Stimulated activated CD4-positive, alpha-beta T cell treated with anti-CD3 and anti-CD28 coated beads, Interleukin-12 subunit alpha, Interleukin-12 subunit beta, amount 100 ng/mL, for 48 hours (primary cell): ENCODE measurements around the gene HMSD.

ENCODE experiments used
- DNase-seq, 3 donors: peaks; one replicate each; pipeline ENCODE4 v3.0.0-alpha.2; 2020; ENCODE audit warnings: low read depth in 2 of 3, low spot score in 1 of 3

Gene HMSD

DNA sequence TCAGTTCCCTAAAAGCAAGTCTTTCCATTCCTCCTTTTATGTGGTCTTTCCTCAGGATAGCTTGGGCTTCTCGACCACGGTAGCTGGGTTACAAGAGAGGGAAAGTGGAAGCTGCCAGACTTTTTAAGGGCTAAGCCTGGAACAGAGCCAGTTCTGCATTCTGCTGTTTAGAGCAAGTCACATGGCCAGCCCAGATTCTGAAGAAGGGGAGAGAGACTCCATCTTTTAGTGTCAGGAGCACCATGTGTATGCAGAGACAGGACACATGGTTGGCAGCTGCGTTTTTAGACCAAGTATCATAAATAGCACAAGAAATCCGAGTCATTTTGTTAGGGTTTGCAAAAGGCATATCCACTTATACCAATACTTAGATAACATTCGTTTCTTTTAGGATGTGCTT is 4.7 kb downstream of the HMSD start:
- no peak for DNase-seq

DNA sequence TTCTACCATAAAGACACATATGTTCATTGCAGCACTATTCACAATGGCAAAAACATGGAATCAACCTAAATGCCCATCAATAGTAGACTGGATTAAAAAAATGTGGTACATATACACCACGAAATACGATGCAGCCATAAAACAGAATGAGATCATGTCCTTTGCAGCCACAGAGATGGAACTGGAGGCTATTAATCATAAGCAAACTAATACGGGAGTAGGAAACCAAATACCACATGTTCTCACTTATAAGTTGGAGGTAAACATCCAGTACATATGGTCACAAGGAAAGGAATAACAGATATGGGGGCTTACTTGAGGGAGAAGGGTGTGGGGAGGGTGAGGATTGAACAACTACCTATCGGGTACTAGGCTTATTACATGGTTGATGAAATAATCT is 7.7 kb downstream of the HMSD start:
- no peak for DNase-seq

DNA sequence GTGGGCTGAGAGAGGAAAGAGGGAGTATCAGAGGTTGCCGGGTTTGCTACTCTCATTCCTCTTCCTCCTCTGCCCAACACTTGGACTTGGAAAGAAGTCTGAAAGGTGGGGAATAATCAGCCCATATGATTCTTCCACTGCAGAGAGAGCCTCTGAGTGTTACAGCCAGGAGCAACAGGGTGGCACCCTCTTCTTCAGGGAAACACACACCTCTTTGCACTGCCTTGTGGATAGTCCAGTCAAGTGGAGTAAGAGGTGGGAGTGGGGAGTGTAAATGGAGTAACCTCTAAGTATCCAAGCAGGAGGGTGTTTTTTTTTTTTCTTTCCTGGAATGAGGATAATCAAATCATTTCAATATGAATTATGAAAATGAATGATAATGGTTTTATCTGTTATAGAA is 11.8 kb downstream of the HMSD start:
- no peak for DNase-seq

DNA sequence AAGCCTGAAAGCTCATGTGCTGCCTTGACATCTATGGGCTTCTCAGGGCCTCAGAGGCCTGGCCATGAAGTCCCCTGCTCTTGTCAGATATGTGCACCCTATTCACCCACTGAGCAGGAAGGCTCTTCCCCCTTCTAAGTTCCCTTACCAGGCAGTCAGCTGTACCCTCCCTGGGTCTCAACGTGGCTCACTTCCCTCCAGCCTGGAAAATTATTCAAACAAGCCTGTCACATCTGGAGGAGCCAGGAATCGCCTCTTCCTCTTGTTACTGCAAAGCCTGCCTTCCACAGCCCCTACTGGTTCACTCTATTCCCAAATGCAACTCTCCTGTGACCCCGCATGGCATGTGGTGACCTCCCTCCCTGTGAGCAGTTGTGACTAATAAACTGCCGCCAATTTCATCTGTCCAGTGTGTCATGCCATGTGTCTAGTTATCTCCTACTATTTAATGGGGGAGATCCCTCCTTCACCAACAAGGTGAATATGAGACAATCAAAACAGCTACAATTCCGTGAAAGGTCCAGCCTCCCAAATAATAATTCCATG is 12.4 kb downstream of the HMSD start:
- DNase-seq, result no peak

DNA sequence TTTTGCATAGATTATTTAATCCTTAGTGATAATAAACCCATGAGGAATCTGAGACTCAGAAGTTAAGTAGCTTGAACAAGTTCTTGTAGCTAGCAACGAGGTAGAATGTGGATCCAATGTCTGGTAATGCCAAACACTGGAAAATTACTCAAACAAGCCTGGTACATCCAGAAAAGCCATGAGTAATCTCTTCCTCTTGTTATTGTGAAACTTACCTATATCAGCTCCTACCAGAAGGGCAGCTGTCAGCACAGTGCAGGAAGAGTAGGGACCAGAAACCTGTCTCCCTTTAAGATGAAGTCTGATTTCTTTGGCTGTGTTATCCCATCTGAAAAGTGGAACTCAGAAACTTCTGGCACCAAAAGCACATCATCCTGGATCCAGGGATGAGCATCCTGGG is 13.0 kb downstream of the HMSD start:
- no peak for DNase-seq

DNA sequence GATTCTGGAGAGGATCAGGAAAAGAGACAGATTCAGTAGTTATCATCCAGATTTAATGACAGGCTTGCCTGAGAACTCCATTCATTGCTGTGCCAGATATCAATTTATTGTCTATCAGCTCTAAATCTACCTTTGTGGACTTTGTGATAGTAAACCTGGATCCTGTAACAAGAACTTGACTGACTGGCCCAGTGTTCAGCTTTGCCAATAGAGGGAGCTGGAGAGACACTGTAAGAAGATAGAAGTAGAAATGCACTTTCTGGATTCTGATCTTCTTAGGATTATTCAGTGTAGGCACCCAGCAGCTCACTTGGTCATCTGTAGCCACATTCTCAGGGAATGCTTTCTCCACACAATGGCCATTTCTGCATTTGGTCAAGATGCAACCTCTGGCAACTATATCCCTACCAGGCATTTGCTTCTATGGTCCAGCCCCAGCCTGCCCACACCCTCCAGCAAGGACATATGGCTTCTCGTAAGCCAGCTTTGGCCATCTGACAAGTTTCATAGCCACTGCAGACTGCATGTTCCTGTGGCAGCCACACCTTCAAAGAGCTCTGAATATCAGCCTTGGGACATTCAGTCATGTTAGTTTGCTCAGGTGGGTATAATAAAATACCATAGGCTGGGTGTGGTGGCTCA is 14.6 kb downstream of the HMSD start:
- DNase-seq, result peak in 1 of 3 donors; percentile 14

DNA sequence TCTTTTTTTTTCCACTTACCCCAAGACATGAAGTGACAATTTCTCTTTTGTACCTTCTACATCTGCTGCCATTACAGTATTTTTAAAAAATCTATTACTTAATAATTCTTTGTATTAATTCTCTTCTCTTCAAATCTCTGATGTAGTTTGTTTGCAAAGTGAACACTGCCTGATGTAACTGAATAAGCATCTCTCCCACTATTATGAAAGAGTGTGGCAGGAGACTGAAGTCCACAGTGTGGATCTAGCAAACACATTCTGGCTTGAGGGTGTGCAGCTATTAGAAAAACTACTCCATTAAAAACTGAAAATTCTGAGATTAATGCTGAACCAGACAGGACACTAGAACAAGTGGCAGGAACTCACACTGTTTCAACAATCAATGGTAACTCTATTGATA is 15.8 kb downstream of the HMSD start:
- DNase-seq, result no peak

DNA sequence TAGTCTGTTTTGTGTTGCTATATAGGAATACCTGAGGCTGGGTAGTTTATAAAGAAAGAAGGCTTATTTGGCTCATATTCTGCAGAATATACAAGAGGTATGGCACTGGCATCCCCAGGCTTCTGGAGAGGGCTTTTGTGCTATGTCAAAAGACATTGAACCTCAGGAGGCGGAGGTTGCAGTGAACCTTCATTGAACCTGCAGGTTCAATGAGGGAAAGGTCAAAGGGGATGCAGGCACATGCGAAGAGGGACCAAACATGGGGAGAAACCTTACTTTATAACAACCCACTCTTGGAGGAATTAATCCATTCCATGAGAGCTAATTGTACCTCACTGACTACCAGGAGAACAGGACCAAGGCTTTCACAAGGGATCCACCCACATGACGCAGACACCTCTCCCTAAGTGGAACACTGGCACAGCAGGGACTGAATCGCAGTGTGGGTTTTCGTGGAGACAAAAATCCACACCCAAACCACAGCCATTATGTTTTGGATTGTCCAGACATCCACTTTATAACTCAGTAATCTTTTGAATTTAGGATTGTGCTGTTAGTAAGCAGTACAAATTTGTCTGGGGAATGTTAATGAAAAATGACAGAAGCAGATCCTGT is 16.7 kb downstream of the HMSD start:
- DNase-seq, result no peak

DNA sequence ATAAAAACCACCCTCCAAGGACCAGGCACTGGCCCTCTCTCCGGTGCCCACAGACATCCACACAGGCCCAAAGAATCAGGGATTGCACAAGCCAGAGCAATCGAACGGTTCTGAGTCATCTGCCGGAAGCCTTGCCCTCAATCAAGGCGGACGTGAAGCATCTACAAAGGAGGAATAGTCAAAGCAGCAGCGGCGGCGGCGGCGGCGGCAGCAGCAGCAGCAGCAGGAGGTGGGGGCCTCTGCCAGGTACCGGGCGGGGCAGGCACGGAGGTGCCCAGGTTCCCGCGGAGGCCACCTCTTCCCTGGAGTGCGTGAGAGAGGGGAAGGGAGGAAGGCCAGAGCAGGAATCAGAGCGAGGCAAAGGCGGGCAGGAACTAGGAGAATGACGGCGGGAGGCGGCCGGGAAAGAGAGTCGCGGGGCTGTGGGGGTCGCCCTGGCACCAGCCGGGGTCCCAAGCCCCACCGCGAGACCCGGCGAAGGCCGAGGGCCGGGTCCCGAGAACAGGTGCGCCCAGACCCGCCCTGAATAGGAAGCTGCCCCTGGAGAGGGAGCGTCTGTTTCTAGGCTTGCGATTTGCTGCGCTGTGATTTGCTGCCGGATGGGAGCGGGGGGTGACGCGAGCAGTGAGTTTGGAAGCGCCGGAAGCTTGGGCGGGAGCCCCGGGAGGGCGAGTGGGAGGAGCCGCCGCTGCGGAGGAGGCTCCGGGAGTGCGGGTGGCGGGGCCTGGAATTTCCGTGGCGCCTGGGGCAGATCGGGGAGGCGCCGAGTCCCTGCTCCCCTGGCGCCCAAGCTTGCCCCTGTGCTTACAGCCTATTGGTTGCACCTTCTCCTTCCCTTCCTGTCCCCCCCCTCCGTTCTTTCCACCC is 21.1 kb downstream of the HMSD start, which contains the start of gene SERPINB8:
Gene SERPINB8, plus strand, starts transcription at position 140 of the 867 bp plus-strand sequence. CDS start 8,228 bp downstream, outside the sequence.
- peak; percentile 69 to 79 (median 72) for DNase-seq

DNA sequence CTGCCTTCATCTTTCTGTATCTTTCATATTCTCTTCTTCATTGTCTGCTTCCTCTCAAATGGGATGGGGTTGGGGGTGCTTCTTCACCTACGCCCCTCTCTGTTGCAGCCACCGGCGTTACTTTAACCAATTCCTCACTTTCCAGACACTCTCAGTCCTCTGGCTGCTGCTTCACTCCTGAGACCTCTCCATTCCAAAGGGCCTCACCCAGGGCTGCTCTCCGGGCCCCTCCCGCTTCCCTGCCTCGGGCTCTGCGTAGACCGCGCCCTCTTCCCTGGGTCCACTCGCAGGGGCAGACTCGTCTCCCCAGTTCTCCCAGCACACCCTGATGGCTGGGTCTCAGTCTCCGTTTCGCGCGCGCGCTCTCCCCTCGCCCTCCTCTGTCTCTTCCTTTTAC is 21.7 kb downstream of the HMSD start:
- DNase-seq, result no peak

DNA sequence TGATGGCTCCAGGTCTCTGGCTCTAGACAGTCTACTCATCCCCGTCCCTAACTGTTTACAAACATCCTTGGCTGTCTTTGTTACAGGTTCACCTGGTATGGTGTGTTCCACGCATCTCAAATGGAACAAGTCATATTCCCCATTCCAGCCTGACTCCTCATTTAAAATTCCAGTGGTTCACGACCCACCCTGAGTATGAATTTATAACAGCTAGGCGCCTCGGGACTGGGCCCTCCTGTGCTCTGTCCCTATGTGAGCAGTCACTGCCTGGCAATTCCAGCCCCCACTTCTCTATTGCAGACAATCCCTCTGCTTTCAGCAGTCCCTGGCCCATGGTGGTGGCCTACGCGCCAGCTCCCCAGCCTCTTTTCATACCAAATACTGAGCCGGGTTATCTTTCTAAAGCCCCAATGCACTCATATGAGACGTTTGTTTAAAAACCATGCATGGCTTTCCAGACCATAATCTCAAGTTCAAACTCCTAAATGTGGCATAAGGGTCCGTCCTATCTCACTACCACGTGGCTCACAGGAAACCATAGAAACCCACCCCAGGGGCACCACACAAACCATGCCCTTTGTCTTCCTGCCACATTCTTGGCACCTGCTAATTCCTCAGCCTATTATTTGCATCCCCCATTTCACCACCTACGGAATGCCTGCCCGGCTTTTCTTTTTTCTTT is 22.4 kb downstream of the HMSD start:
- DNase-seq, result no peak

DNA sequence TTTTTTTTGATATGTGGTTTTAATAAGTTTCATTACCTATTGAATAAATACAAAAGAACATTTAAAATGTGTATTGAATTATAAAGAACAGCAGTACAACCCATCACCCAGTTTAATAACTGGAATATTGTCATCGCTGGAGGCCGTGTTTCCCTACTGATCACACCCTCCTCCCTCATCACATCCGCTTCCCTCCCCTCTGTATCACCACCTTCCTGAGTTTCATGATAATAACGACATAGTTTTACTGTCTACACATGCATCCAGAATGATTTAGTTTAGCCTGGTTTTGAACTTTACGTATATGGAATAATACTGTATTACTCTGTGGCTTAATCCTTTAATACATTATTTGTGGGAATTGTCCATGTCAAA is 22.9 kb downstream of the HMSD start:
- DNase-seq, result no peak

DNA sequence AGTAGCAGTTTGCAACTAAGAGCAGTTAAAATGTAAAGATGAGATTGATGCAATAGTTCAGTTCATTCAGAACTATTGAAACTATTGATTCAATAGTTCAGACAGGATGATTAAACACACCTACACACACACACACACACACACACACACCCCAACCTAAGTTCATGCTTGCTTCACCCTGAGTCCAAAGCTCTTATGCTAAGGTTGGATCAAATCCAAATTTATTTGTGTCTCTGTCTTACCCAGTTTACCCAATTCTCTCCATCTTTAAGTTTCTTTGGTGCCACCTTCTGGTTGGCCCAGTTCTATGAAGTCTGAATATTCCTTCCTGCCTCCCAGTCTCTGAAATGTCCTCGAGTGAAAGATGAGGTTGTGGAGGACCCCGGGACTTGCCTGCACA is 25.9 kb downstream of the HMSD start:
- no peak for DNase-seq

DNA sequence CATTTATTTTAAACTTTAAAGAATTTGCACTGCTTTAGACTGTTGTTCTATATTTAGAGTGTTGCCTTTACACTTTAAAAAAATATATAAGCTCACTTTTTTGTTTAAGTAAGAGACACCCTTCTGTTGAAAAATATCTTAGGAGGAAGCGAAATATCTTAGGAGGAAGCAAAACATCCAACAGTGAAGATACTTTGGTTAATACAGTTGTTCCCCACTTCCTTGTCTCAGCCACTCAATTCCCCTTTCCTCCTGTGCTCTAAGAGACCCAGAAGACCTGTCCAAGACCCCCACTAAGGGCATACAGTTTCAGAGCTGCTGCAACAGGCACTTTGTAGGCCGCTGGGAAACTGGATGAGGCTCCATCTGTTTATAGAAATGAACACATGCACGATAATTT is 26.5 kb downstream of the HMSD start:
- no peak for DNase-seq

DNA sequence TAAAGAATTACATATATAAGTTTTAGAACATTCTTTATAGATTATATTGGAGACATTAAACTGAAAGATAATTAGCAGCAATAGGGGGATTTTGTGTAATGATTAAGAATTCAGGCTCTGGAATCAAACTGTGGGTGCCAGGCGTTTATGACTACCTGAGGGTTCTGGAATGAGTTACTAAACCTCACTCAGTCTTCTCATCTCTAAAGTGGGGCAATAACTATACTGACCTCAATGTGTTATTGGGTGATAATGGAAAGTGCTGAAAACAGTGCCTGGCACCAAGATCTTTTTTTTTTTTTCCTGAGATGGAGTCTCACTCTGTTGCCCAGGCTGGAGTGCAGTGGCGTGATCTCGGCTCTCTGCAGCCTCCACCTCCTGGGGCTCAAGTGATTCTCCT is 27.9 kb downstream of the HMSD start:
- no peak for DNase-seq

DNA sequence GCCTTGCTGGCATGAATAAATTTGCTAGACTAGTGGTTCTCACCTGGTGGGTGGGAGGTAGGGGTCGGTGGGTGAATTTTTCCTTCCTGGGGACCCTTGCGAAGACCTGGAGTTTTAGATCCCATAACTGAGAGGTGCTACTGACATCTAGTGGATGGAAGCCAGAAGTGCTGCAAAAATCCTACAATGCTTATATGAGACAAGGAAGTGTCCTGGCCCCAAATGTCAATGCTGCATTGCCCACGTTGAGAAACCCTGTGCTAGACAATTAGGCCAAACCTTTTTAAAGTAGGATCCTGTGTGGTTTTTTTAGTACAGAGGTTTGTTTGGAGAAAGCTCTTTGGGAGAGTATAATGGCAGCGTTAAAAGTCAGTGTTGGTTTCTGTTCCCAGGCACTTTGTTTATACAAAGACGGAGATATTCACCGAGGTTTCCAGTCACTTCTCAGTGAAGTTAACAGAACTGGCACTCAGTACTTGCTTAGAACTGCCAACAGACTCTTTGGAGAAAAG is 30.4 kb downstream of the HMSD start:
- DNase-seq, result no peak

DNA sequence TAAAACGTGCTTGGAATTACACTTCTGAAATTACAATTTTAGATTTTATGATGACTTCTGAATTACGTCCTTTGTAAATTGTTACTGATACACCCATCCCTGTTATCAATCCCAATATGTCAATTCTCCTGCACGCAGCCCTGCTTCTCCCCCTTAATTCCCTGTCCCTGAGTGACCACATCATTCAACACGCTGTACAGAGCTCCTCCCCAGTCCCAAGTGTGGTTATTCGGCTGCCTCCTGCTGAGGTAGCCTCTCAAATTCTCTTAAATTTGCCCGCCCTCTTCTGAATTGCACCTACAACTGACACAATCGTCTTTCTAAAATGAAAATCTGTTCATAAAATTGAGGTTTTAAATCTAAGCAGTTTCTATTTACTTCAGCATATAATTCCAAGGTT is 30.9 kb downstream of the HMSD start:
- no peak for DNase-seq

DNA sequence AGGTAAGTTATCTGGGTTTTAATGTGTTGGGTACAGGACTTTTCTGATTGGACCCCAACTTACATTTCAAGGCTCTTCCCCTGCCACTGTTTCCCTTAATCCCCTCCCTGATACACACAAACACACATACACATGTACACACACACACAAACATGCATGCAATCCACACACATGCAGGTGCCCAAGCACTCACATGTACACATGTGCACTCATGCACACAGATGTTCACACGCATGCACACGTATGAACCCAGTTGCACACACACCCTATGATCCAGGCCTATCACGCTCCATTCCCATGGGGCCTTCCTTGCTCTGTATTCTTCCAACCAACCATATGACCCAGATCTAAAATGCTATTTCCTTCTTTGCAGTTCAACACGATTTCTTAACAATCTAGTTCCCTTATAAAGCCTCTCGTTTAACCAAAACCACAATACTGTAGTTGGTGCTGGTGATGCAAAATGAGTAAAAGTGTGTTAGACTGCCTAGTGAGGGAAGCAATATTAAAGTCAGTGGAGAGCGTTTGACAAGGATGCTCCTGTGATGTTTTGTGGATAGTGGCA is 31.9 kb downstream of the HMSD start:
- DNase-seq, result no peak

DNA sequence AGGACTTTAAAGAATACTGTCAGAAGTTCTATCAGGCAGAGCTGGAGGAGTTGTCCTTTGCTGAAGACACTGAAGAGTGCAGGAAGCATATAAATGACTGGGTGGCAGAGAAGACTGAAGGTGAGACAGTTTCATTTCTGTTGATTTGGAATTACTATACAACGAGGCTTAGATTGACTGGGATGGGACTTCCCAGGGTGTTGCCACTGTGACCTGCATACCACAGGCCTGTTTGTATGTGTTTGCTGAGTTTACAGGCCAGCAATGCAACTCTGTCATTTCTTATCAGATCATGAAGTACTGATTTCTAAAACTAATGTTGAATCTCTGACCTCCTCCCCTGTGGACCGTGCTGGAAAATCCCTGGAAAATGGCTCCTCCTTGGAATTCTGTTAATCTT is 32.6 kb downstream of the HMSD start:
- DNase-seq, result no peak

DNA sequence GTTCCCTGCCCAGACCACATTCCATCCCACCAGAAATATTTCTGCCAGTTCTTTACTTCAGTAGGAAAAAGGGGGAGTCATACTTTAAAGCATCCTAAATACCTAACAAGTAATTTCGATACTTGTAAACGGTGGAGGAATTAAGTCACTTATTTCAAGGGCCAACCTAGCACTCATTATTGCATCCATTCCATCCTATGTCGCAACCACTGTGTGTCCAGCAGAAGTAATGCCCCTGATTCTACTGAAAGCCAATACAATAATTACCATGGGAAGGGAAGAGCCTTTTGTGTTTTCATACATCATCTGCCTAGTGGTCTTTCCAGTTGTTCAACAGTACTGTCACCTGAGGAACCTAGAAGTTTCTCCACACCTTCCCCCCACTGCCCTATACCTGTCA is 33.3 kb downstream of the HMSD start:
- no peak for DNase-seq

DNA sequence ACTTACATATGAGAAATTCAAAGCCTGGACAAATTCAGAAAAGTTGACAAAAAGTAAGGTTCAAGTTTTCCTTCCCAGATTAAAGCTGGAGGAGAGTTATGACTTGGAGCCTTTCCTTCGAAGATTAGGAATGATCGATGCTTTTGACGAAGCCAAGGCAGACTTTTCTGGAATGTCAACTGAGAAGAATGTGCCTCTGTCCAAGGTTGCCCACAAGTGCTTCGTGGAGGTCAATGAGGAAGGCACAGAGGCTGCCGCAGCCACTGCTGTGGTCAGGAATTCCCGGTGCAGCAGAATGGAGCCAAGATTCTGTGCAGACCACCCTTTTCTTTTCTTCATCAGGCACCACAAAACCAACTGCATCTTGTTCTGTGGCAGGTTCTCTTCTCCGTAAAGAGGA is 37.8 kb downstream of the HMSD start:
- DNase-seq, result no peak
